ENCODE results near the gene SUPT3H. TPM values are rescaled to one million over a fixed set of nuclear protein-coding genes. Genes with fewer than 3 reads are reported as not detected.

The SUPT3H gene
- total RNA-seq, 1 donor from 2014 or later: 5.0 TPM

GRCh38 chr6:44804016-44804415 lies 573.7 kb downstream of the SUPT3H start:
- DNase-seq (ENCODE audit: low spot score): no peak

GRCh38 chr6:44800784-44801592 lies 576.7 kb downstream of the SUPT3H start:
- DNase-seq (ENCODE audit: low spot score): no peak

- no peak for DNase-seq (ENCODE audit: low spot score)
These were observed 577.5 kb downstream of the SUPT3H start for GRCh38 chr6:44800171-44800783.

- DNase-seq (ENCODE audit: low spot score): no peak
These were observed 580.0 kb downstream of the SUPT3H start for GRCh38 chr6:44797746-44798145.

- no peak for DNase-seq (ENCODE audit: low spot score)
These were observed 582.4 kb downstream of the SUPT3H start for GRCh38 chr6:44795326-44795725.

GRCh38 chr6:44789806-44790205 lies 587.9 kb downstream of the SUPT3H start:
- DNase-seq (ENCODE audit: low spot score): no peak

- DNase-seq (ENCODE audit: low spot score): no peak
These were observed 588.7 kb downstream of the SUPT3H start for GRCh38 chr6:44789061-44789460.

- DNase-seq (ENCODE audit: low spot score): no peak
These were observed 589.2 kb downstream of the SUPT3H start for GRCh38 chr6:44788387-44788981.

GRCh38 chr6:44787254-44787834 lies 590.4 kb downstream of the SUPT3H start:
- DNase-seq (ENCODE audit: low spot score): no peak

GRCh38 chr6:44785130-44785529 lies 592.6 kb downstream of the SUPT3H start:
- no peak for DNase-seq (ENCODE audit: low spot score)

GRCh38 chr6:44784195-44784594 lies 593.5 kb downstream of the SUPT3H start:
- no peak for DNase-seq (ENCODE audit: low spot score)

GRCh38 chr6:44782892-44783291 lies 594.8 kb downstream of the SUPT3H start:
- DNase-seq (ENCODE audit: low spot score): no peak

- no peak for DNase-seq (ENCODE audit: low spot score)
These were observed 595.7 kb downstream of the SUPT3H start for GRCh38 chr6:44781912-44782597.

GRCh38 chr6:44780161-44780560 lies 597.6 kb downstream of the SUPT3H start:
- DNase-seq (ENCODE audit: low spot score): no peak

- DNase-seq (ENCODE audit: low spot score): no peak
These were observed 598.5 kb downstream of the SUPT3H start for GRCh38 chr6:44779130-44779826.

Small RNA genes lying within 50 kb of the gene (microRNA-seq; reads per million reads assigned to microRNA genes)
- not detected for gene MIR586 (ENCODE audit: borderline number of aligned reads)

Other genes starting within 250 kb of the SUPT3H start
- 1.6 TPM for gene RUNX2, start 49.6 kb downstream of the SUPT3H start, total RNA-seq